BE2C (cell line): ENCODE measurements around the gene TCOF1.

ENCODE experiments used
- DNase-seq: peaks from one replicate; pipeline ENCODE4 v3.0.0-alpha.2; 2020
- H3K27me3 ChIP-seq: fragments of 250-450 bp; sonication (Bioruptor Pico); 2 replicates; pipeline ENCODE4 v1.5.1; 2020; ENCODE audit warnings: mild to moderate bottlenecking
- H3K36me3 ChIP-seq: fragments of 250-450 bp; sonication (Bioruptor Pico); 2 replicates; pipeline ENCODE4 v1.5.1; 2020; ENCODE audit warnings: mild to moderate bottlenecking
- H3K4me1 ChIP-seq: fragments of 250-450 bp; sonication (Bioruptor Pico); 2 replicates; pipeline ENCODE4 v1.5.1; 2020
- H3K4me3 ChIP-seq: 2 replicates; pipeline ENCODE4 v1.5.1; 2011; ENCODE audit warnings: low read depth, low read length
- H3K9me3 ChIP-seq: fragments of 250-450 bp; sonication (Bioruptor Pico); 2 replicates; pipeline ENCODE4 v1.5.1; 2020
- CTCF ChIP-seq: IDR thresholded peaks from 2 replicates; pipeline ENCODE4 v1.5.1; 2012; ENCODE audit warnings: mild to moderate bottlenecking, low read depth, low read length

Gene TCOF1

GRCh38 chr5:150349681-150350275 lies 7.7 kb upstream of the TCOF1 start:
- no peak for TF ChIP-seq CTCF
- no peaks in the 10 kb centered on the region for H3K36me3 ChIP-seq
- H3K9me3 ChIP-seq: no peaks in the 10 kb centered on the region
- no peaks in the 10 kb centered on the region for H3K27me3 ChIP-seq
- H3K4me3 ChIP-seq: no peak overlapping the region
- no peak for DNase-seq
- peaks cover 4% of the 10 kb centered on the region; the same call in 1 of the 2 replicates for H3K4me1 ChIP-seq

- TF ChIP-seq CTCF: peak; percentile 77
- Histone ChIP-seq H3K36me3 (no peaks in the 10 kb centered on the region), H3K4me3 (no peak overlapping the region), H3K9me3 (no peaks in the 10 kb centered on the region), H3K27me3 (no peaks in the 10 kb centered on the region), H3K4me1 (peaks cover 4% of the 10 kb centered on the region; the same call in 1 of the 2 replicates)
- DNase-seq: peak; percentile 80
Observed at GRCh38 chr5:150350524-150351344, 6.8 kb upstream of the TCOF1 start.

GRCh38 chr5:150352244-150353031 lies 5.1 kb upstream of the TCOF1 start:
- peaks cover 4% of the 10 kb centered on the region; the same call in 1 of the 2 replicates for H3K4me1 ChIP-seq
- no peak for TF ChIP-seq CTCF
- no peak for DNase-seq
- H3K4me3 ChIP-seq: no peak overlapping the region
- H3K27me3 ChIP-seq: no peaks in the 10 kb centered on the region
- H3K36me3 ChIP-seq: no peaks in the 10 kb centered on the region
- no peaks in the 10 kb centered on the region for H3K9me3 ChIP-seq

GRCh38 chr5:150353032-150353675 lies 4.3 kb upstream of the TCOF1 start:
- DNase-seq: no peak
- Histone ChIP-seq H3K4me1 (peaks cover 4% of the 10 kb centered on the region; the same call in 1 of the 2 replicates), H3K27me3 (no peaks in the 10 kb centered on the region), H3K9me3 (no peaks in the 10 kb centered on the region), H3K4me3 (no peak overlapping the region), H3K36me3 (no peaks in the 10 kb centered on the region)
- no peak for TF ChIP-seq CTCF

- no peak for DNase-seq
- H3K9me3 ChIP-seq: no peaks in the 10 kb centered on the region
- no peak for TF ChIP-seq CTCF
- peaks cover 11% of the 10 kb centered on the region for H3K36me3 ChIP-seq
- H3K27me3 ChIP-seq: no peaks in the 10 kb centered on the region
- peaks cover 2% of the 10 kb centered on the region; the same call in 1 of the 2 replicates for H3K4me1 ChIP-seq
- no peak overlapping the region for H3K4me3 ChIP-seq
Observed at GRCh38 chr5:150355791-150356190, 1.7 kb upstream of the TCOF1 start.
